NCI-H146 treated with DMSO at 0.1 percent for 48 hours (cell line): ENCODE measurements around the gene IGF1R.
A peak's percentile ranks its signal among the peaks of the same experiment; 100 is the strongest.

ENCODE experiments used
- DNase-seq: peaks from one replicate; lab custom pipeline; 2025; ENCODE audit not compliant: unreplicated experiment; lab: John Stamatoyannopoulos, UW

The IGF1R gene

GRCh38 chr15:98792117-98792516, 143.8 kb downstream of the IGF1R start:
- DNase-seq = no peak

GRCh38 chr15:98794211-98794610, 145.9 kb downstream of the IGF1R start:
- DNase-seq = peak; percentile 36

GRCh38 chr15:98794748-98795147, 146.4 kb downstream of the IGF1R start:
- no peak for DNase-seq

- no peak for DNase-seq
Observed at GRCh38 chr15:98795980-98796379, 147.6 kb downstream of the IGF1R start.

GRCh38 chr15:98796685-98797357, 148.5 kb downstream of the IGF1R start:
- DNase-seq = no peak

- no peak for DNase-seq
Observed at GRCh38 chr15:98798375-98798893, 150.1 kb downstream of the IGF1R start.

GRCh38 chr15:98799461-98800390, 151.4 kb downstream of the IGF1R start:
- DNase-seq = no peak

- DNase-seq = peak; percentile 3
Observed at GRCh38 chr15:98800437-98801233, 152.3 kb downstream of the IGF1R start.

GRCh38 chr15:98801234-98801561, 152.9 kb downstream of the IGF1R start:
- DNase-seq = peak; percentile 4

GRCh38 chr15:98802187-98802586, 153.8 kb downstream of the IGF1R start:
- DNase-seq = no peak

GRCh38 chr15:98803228-98804056, 155.1 kb downstream of the IGF1R start:
- no peak for DNase-seq

GRCh38 chr15:98804057-98804380, 155.7 kb downstream of the IGF1R start:
- no peak for DNase-seq

- no peak for DNase-seq
Observed at GRCh38 chr15:98805434-98806274, 157.3 kb downstream of the IGF1R start.

GRCh38 chr15:98806275-98806895, 158.0 kb downstream of the IGF1R start:
- DNase-seq = no peak

GRCh38 chr15:98807262-98807661, 158.9 kb downstream of the IGF1R start:
- DNase-seq = no peak

- DNase-seq = no peak
Observed at GRCh38 chr15:98809273-98809672, 160.9 kb downstream of the IGF1R start.

GRCh38 chr15:98812716-98813446, 164.5 kb downstream of the IGF1R start:
- DNase-seq = no peak

GRCh38 chr15:98813951-98814350, 165.6 kb downstream of the IGF1R start:
- no peak for DNase-seq

- no peak for DNase-seq
Observed at GRCh38 chr15:98815207-98815606, 166.9 kb downstream of the IGF1R start.
